Stimulated activated CD8-positive, alpha-beta memory T cell treated with anti-CD3 and anti-CD28 coated beads, Interleukin-7, amount 100 ng/mL, for 48 hours (primary cell): ENCODE data around the gene MMGT1.

ENCODE experiments used
- DNase-seq, 2 donors: peaks; one replicate each; pipeline ENCODE4 v3.0.0-alpha.2; 2020; ENCODE audit warnings: low read depth in 1 of 2; ENCODE audit errors: extremely low read depth in 1 of 2

MMGT1 gene

GRCh38 chrX:135973548-135974278 is at the start of gene MMGT1:
Gene MMGT1, minus strand, starts transcription at chrX:135973988. Its CDS starts 313 bp downstream, at chrX:135973675.
- DNase-seq, result peak; percentile 62 to 71

GRCh38 chrX:136021903-136022302 is 48.1 kb upstream of the MMGT1 start:
- DNase-seq, result no peak

GRCh38 chrX:136021160-136021559 is 47.4 kb upstream of the MMGT1 start:
- no peak for DNase-seq

GRCh38 chrX:136019226-136019625 is 45.4 kb upstream of the MMGT1 start:
- DNase-seq, result no peak

- DNase-seq, result no peak
These were observed 43.1 kb upstream of the MMGT1 start for GRCh38 chrX:136016881-136017280.

- DNase-seq, result no peak
These were observed 41.2 kb upstream of the MMGT1 start for GRCh38 chrX:136015016-136015415.

- no peak for DNase-seq
These were observed 14.5 kb upstream of the MMGT1 start for GRCh38 chrX:135988245-135988644.

- no peak for DNase-seq
These were observed 12.2 kb upstream of the MMGT1 start for GRCh38 chrX:135985973-135986310.

- peak; percentile 29 to 36 for DNase-seq
These were observed 11.6 kb upstream of the MMGT1 start, which contains the start of gene SLC9A6 for GRCh38 chrX:135985157-135985972. Gene SLC9A6, plus strand, starts transcription at chrX:135985435. Its CDS starts 224 bp downstream, at chrX:135985659.

- DNase-seq, result no peak
These were observed 11.0 kb upstream of the MMGT1 start for GRCh38 chrX:135984791-135985156.

- DNase-seq, result no peak
These were observed 10.5 kb upstream of the MMGT1 start for GRCh38 chrX:135984256-135984655.

- DNase-seq, result no peak
These were observed 9.1 kb upstream of the MMGT1 start for GRCh38 chrX:135982860-135983259.

GRCh38 chrX:135981668-135982067 is 7.9 kb upstream of the MMGT1 start:
- DNase-seq, result no peak

- no peak for DNase-seq
These were observed 7.2 kb upstream of the MMGT1 start for GRCh38 chrX:135981010-135981409.

- no peak for DNase-seq
These were observed 3.8 kb upstream of the MMGT1 start for GRCh38 chrX:135977611-135978010.

- no peak for DNase-seq
These were observed 1.6 kb upstream of the MMGT1 start for GRCh38 chrX:135975421-135975820.

GRCh38 chrX:135974279-135974856 is 580 bp upstream of the MMGT1 start:
- peak; percentile 26 to 34 for DNase-seq

GRCh38 chrX:135973025-135973547 is 702 bp downstream of the MMGT1 start:
- no peak for DNase-seq

- no peak for DNase-seq
These were observed 22.5 kb downstream of the MMGT1 start for GRCh38 chrX:135951291-135951690.

- DNase-seq, result no peak
These were observed 29.3 kb downstream of the MMGT1 start for GRCh38 chrX:135944486-135944885.

- peak in 1 of 2 donors; percentile 4 for DNase-seq
These were observed 41.9 kb downstream of the MMGT1 start for GRCh38 chrX:135931644-135932487.
